ENCODE measurements around the gene ADAP2. TPM values are rescaled to one million over a fixed set of nuclear protein-coding genes. Genes with fewer than 3 reads are reported as not detected.

The ADAP2 gene
- total and polyA plus RNA-seq, 2 of the 8 experiments (the other 6 are each of a cell fraction or from before 2014, with no cell fraction given): 0.76 to 1.1 TPM

- Histone ChIP-seq H2BK5ac (ENCODE audit: low read depth, low read length) (no peak overlapping the region), H3K23me2 (ENCODE audit: low read depth, low read length) (no peaks in the 10 kb centered on the region), H3K18ac (ENCODE audit: extremely low read depth, low read length) (no peak overlapping the region), H3K4me1 (replicated peaks in 1 of 4; ENCODE audit: control insufficient read depth in 3 of 4, insufficient read depth in 4 of 4, low read length in 3 of 4) (no peaks in the 10 kb centered on the region), H2BK20ac (ENCODE audit: low read length) (no peak overlapping the region), H3K4me3 (ENCODE audit: extremely low read depth in 1 of 4, insufficient read depth in 2 of 4, low read depth in 3 of 4, low read length in 4 of 4) (no peak overlapping the region), H2BK120ac (replicated peaks; ENCODE audit: low read depth, low read length) (no peak overlapping the region), H3K9me3 (ENCODE audit: insufficient read depth in 2 of 2, low read depth in 1 of 2, low read length in 1 of 2) (no peaks in the 10 kb centered on the region), H4K20me1 (replicated peaks in 1 of 2; ENCODE audit: control insufficient read depth in 1 of 2, insufficient read depth in 2 of 2, low read length in 2 of 2) (no peaks in the 10 kb centered on the region), H3K4me2 (ENCODE audit: insufficient read depth in 1 of 2, low read depth in 2 of 2, low read length in 2 of 2) (no peak overlapping the region), H2AFZ (ENCODE audit: low read length) (no peak overlapping the region), H3K79me1 (ENCODE audit: low read depth, low read length) (no peaks in the 10 kb centered on the region), H4K91ac (replicated peaks; ENCODE audit: insufficient read length, low read length) (no peak overlapping the region), H4K5ac (ENCODE audit: insufficient read length, low read depth, low read length) (no peak overlapping the region), H3K79me2 (ENCODE audit: control insufficient read depth in 1 of 2, insufficient read depth in 2 of 2, low read length in 2 of 2) (no peaks in the 10 kb centered on the region), H3K36me3 (ENCODE audit: control insufficient read depth in 2 of 4, insufficient read depth in 4 of 4, low read length in 3 of 4) (no peaks in the 10 kb centered on the region), H3K14ac (ENCODE audit: insufficient read length) (no peak overlapping the region), H3K56ac (replicated peaks; ENCODE audit: insufficient read length, low read depth, low read length) (no peak overlapping the region), H3K9ac (replicated peaks in 1 of 4; ENCODE audit: extremely low read depth in 1 of 4, low read depth in 3 of 4, low read length in 3 of 4) (no peak overlapping the region), H3K27me3 (replicated peaks in 1 of 4; ENCODE audit: control insufficient read depth in 3 of 4, extremely low read depth in 1 of 4, insufficient read depth in 3 of 4, low read length in 3 of 4) (no peaks in the 10 kb centered on the region), H2AK5ac (ENCODE audit: low read depth, low read length) (no peak overlapping the region), H4K8ac (ENCODE audit: extremely low read depth, insufficient read depth, low read length) (no peak overlapping the region), H2BK12ac (ENCODE audit: low read depth, low read length) (no peak overlapping the region), H3K23ac (ENCODE audit: insufficient read length) (no peak overlapping the region), H2BK15ac (ENCODE audit: low read length) (no peak overlapping the region), H3K27ac (ENCODE audit: low read depth, low read length) (no peak overlapping the region), H3K4ac (replicated peaks; ENCODE audit: insufficient read length, low read depth, low read length) (no peak overlapping the region)
- ChIA-PET POLR2A (ENCODE audit: partially characterized antibody) (no interaction called here), CTCF (ENCODE audit: partially characterized antibody) (interaction anchor here (0.6 kb wide), 1 partner anchor 10 kb away, joined by 4 read pairs; no protein-coding TSS in a partner anchor)
- 86% methylated on average over 5 of the region's 5 CpGs; no CpG with 5 or more reads in 1 of the 2 experiments for WGBS, 2 experiments (ENCODE audit: extremely low coverage in 1 of 2, insufficient coverage in 1 of 2, insufficient read length in 1 of 2, insufficient replicate concordance in 2 of 2, low coverage in 1 of 2, low lambda C conversion rate in 2 of 2, missing lambda C conversion rate in 1 of 2)
- FAIRE-seq (no peak), DNase-seq (ENCODE audit: low read depth in 1 of 2, low spot score in 2 of 2) (no peak)
- TF ChIP-seq SRF (IDR thresholded peaks at IDR 0.05; ENCODE audit: low read depth, low read length) (no peak), SP2 (IDR thresholded peaks at IDR 0.05; ENCODE audit: low read length) (no peak), CHD2 (IDR thresholded peaks at IDR 0.05; ENCODE audit: low read length) (no peak), JUND (IDR thresholded peaks at IDR 0.05; ENCODE audit: low read length) (no peak), KDM5A (IDR thresholded peaks at IDR 0.05; ENCODE audit: low read length) (no peak)
Measured at GRCh38 chr17:30950189-30950588, 28.4 kb downstream of the ADAP2 start.

Measured in H1 (cell line).